ENCODE measurements around the gene TIMM44. TPM values are rescaled to one million over a fixed set of nuclear protein-coding genes. Genes with fewer than 3 reads are reported as not detected.

The TIMM44 gene
- total RNA-seq, 1 experiment from 2014 or later, result 114 TPM

DNA sequence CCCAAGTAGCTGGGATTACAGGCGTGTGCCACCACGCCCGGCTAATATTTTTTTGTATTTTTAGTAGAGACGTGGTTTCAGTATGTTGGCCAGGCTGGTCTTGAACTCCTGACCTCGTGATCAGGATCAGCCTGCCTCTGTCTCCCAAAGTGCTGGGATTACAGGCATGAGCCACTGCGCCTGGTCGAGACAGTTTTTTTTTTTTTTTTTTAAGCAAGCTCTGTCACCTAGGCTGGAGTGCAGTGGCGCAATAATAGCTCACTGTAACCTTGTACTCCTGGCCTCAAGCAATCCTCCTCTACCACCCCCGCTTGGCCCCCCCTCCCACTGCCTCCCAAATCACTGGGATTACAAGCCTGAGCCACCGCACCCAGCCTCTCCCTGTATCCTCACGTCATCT lies 46.2 kb downstream of the TIMM44 start:
- no peak for DNase-seq
- Mint-ChIP-seq H3K4me1 (peaks cover 0 to 6% of the 10 kb centered on the region in 2 experiments; a peak in 1 of 4 replicates), H3K27ac (no peak overlapping the region), H3K9me3 (no peaks in the 10 kb centered on the region), H3K4me3 (no peak overlapping the region), H3K27me3 (ENCODE audit: low read depth) (no peaks in the 10 kb centered on the region; the same call in 1 of the 2 replicates), H3K36me3 (ENCODE audit: insufficient read depth in 1 of 3, low read depth in 3 of 3) (peaks cover 7 to 13% (median 11%) of the 10 kb centered on the region in 3 experiments; a peak in 6 of 7 replicates)
- no peak overlapping the region for H2AFZ ChIP-seq (ENCODE audit: low read length)
- H4K20me1 ChIP-seq (ENCODE audit: control insufficient read depth, insufficient read depth, insufficient read length), result no peaks in the 10 kb centered on the region
- no peak overlapping the region for H2BK20ac ChIP-seq (ENCODE audit: low read depth, low read length, poor library complexity, severe bottlenecking)
- no peak overlapping the region for H3K27ac ChIP-seq (ENCODE audit: insufficient read length, low read depth, low read length)
- no peaks in the 10 kb centered on the region for H3K79me1 ChIP-seq (ENCODE audit: insufficient read depth, low read depth, low read length, poor library complexity, severe bottlenecking)
- H3K18ac ChIP-seq (ENCODE audit: insufficient read length, low read depth, low read length), result no peak overlapping the region
- no peak overlapping the region for H3T11ph ChIP-seq (ENCODE audit: low read length)
- H2BK5ac ChIP-seq (ENCODE audit: insufficient read length, low read length), result no peak overlapping the region
- H3K9me3 ChIP-seq (ENCODE audit: control insufficient read depth, low read depth, low read length), result no peaks in the 10 kb centered on the region
- no peaks in the 10 kb centered on the region; the same call in 1 of the 2 replicates for H3K79me2 ChIP-seq (ENCODE audit: insufficient read depth, low read length)
- no CpG with 5 or more reads among the region's 11 CpGs for WGBS (ENCODE audit: extremely low coverage, insufficient read length, low lambda C conversion rate)
- no peak overlapping the region for H3K14ac ChIP-seq (ENCODE audit: insufficient read depth, low read length)
- no peaks in the 10 kb centered on the region for H3K23me2 ChIP-seq (ENCODE audit: insufficient read length, low read depth, low read length, poor library complexity, severe bottlenecking)
- H3K9ac ChIP-seq (ENCODE audit: extremely low read depth, insufficient read length, low read length), result no peak overlapping the region
- H3K23ac ChIP-seq (ENCODE audit: insufficient read length, low read depth, low read length), result no peak overlapping the region
- no peak overlapping the region for H3K56ac ChIP-seq (ENCODE audit: insufficient read length, low read depth, low read length)
- TF ChIP-seq, protein P1, sequence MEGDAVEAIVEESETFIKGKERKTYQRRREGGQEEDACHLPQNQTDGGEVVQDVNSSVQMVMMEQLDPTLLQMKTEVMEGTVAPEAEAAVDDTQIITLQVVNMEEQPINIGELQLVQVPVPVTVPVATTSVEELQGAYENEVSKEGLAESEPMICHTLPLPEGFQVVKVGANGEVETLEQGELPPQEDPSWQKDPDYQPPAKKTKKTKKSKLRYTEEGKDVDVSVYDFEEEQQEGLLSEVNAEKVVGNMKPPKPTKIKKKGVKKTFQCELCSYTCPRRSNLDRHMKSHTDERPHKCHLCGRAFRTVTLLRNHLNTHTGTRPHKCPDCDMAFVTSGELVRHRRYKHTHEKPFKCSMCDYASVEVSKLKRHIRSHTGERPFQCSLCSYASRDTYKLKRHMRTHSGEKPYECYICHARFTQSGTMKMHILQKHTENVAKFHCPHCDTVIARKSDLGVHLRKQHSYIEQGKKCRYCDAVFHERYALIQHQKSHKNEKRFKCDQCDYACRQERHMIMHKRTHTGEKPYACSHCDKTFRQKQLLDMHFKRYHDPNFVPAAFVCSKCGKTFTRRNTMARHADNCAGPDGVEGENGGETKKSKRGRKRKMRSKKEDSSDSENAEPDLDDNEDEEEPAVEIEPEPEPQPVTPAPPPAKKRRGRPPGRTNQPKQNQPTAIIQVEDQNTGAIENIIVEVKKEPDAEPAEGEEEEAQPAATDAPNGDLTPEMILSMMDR (conservative IDR thresholded peaks at IDR 0.05), result no peak
- H2BK12ac ChIP-seq (ENCODE audit: insufficient read length, low read depth, low read length), result no peak overlapping the region
- no peak overlapping the region for H2BK120ac ChIP-seq (ENCODE audit: low read depth, low read length, poor library complexity, severe bottlenecking)
- H4K91ac ChIP-seq (ENCODE audit: insufficient read length, low read depth, low read length), result no peak overlapping the region
- H3K4me1 ChIP-seq (ENCODE audit: insufficient read depth, low read length), result no peaks in the 10 kb centered on the region
- no peak overlapping the region for H3K4ac ChIP-seq (ENCODE audit: low read depth, low read length)
- H4K8ac ChIP-seq (replicated peaks; ENCODE audit: insufficient read length, low read depth, low read length), result no peak overlapping the region
- no peak overlapping the region for H2AK5ac ChIP-seq (ENCODE audit: insufficient read length, low read length)
- no peak overlapping the region for H3K4me2 ChIP-seq (ENCODE audit: insufficient read depth, insufficient read length, low read length)
- no peaks in the 10 kb centered on the region for H3K27me3 ChIP-seq (ENCODE audit: insufficient read depth, low read length)
- no peak overlapping the region for H4K5ac ChIP-seq (ENCODE audit: insufficient read length, low read depth, low read length)
- no peak overlapping the region for H2BK15ac ChIP-seq (ENCODE audit: low read depth, low read length)
